ENCODE data around the gene ZBTB45.

- no peak for TF ChIP-seq JUN (IDR thresholded peaks at IDR 0.05; ENCODE audit: borderline replicate concordance, insufficient read depth, insufficient read length, low read depth)
- TF ChIP-seq POLR2AphosphoS5 (IDR thresholded peaks at IDR 0.05; ENCODE audit: insufficient read depth, low read depth, low read length): no peak
- no peak for TF ChIP-seq MAX (IDR thresholded peaks at IDR 0.05; ENCODE audit: insufficient read depth, insufficient read length)
- no peak for TF ChIP-seq CTCF (IDR thresholded peaks at IDR 0.05; ENCODE audit: extremely low read depth in 1 of 2, insufficient read depth in 1 of 2, low read depth in 1 of 2, low read length in 2 of 2)
- TF ChIP-seq EZH2 (IDR thresholded peaks at IDR 0.05; ENCODE audit: borderline replicate concordance, low read depth, low read length, severe bottlenecking): no peak
Observed at GRCh38 chr19:58474291-58474996, 45.2 kb downstream of the ZBTB45 start.
